ENCODE measurements around the gene LIN37. TPM values are rescaled to one million over a fixed set of nuclear protein-coding genes. Genes with fewer than 3 reads are reported as not detected.

LIN37 gene
- total RNA-seq, 1 experiment from 2014 or later, result 12.4 TPM

- DNase-seq, result peak; percentile 71
- intact Hi-C loops (cut with micrococcal nuclease; ENCODE audit: unreplicated experiment), result loop anchor here (2.0 kb wide), 1 partner anchor 161 kb away; no protein-coding TSS in a partner anchor
- H3K9me3 Mint-ChIP-seq (ENCODE audit: low read depth, unreplicated experiment), result no peaks in the 10 kb centered on the region
- CTCF ChIA-PET, result interaction anchor here (0.9 to 1.3 kb wide), 3 partner anchors 14 to 167 kb away, joined by 3 to 5 read pairs (median 4); no protein-coding TSS in a partner anchor
- H3K36me3 Mint-ChIP-seq (ENCODE audit: insufficient read depth, unreplicated experiment), result peaks cover 52% of the 10 kb centered on the region
- no peak for TF ChIP-seq CTCF (IDR thresholded peaks at IDR 0.05; ENCODE audit: unreplicated experiment)
- peaks cover 33% of the 10 kb centered on the region for H3K27me3 Mint-ChIP-seq (ENCODE audit: unreplicated experiment)
- peak overlapping the region; percentile 45 for H3K27ac Mint-ChIP-seq (ENCODE audit: unreplicated experiment)
- H3K4me1 Mint-ChIP-seq (ENCODE audit: low read depth, unreplicated experiment), result peaks cover 30% of the 10 kb centered on the region
- H3K4me3 Mint-ChIP-seq (ENCODE audit: low read depth, unreplicated experiment), result peak overlapping the region; percentile 77
- BruUV-seq (replicated peaks), result TSS peak; percentile 13
Observed at GRCh38 chr19:35715981-35716800, 32.2 kb upstream of the LIN37 start.

- CTCF ChIA-PET, result interaction anchor here (1.0 kb wide), 1 partner anchor 25 kb away, joined by 4 read pairs; no protein-coding TSS in a partner anchor
- TF ChIP-seq CTCF (IDR thresholded peaks at IDR 0.05; ENCODE audit: unreplicated experiment), result peak; percentile 97
- H3K36me3 Mint-ChIP-seq (ENCODE audit: insufficient read depth, unreplicated experiment), result peaks cover 60% of the 10 kb centered on the region
- H3K4me3 Mint-ChIP-seq (ENCODE audit: low read depth, unreplicated experiment), result peak overlapping the region; percentile 77
- DNase-seq, result peak; percentile 96
- BruUV-seq (replicated peaks), result no TSS peak
- peaks cover 30% of the 10 kb centered on the region for H3K4me1 Mint-ChIP-seq (ENCODE audit: low read depth, unreplicated experiment)
- intact Hi-C loops (cut with micrococcal nuclease; ENCODE audit: unreplicated experiment), result loop anchor here (1.0 to 2.0 kb wide), 3 partner anchors 23 to 162 kb away; no protein-coding TSS in a partner anchor
- H3K27me3 Mint-ChIP-seq (ENCODE audit: unreplicated experiment), result peaks cover 25% of the 10 kb centered on the region
- H3K9me3 Mint-ChIP-seq (ENCODE audit: low read depth, unreplicated experiment), result no peaks in the 10 kb centered on the region
- H3K27ac Mint-ChIP-seq (ENCODE audit: unreplicated experiment), result peak overlapping the region; percentile 45
Observed at GRCh38 chr19:35716801-35717664, 31.3 kb upstream of the LIN37 start.

- Mint-ChIP-seq H3K4me1 (ENCODE audit: low read depth, unreplicated experiment) (peaks cover 30% of the 10 kb centered on the region), H3K27me3 (ENCODE audit: unreplicated experiment) (peaks cover 20% of the 10 kb centered on the region), H3K9me3 (ENCODE audit: low read depth, unreplicated experiment) (no peaks in the 10 kb centered on the region), H3K36me3 (ENCODE audit: insufficient read depth, unreplicated experiment) (peaks cover 68% of the 10 kb centered on the region), H3K4me3 (ENCODE audit: low read depth, unreplicated experiment) (peak within 1 kb of the TSS; percentile 77), H3K27ac (ENCODE audit: unreplicated experiment) (peak within 1 kb of the TSS; percentile 47)
- peak; percentile 99 for DNase-seq
- intact Hi-C loops (cut with micrococcal nuclease; ENCODE audit: unreplicated experiment), result loop anchor here (1.0 to 2.0 kb wide), 3 partner anchors 24 to 163 kb away; no protein-coding TSS in a partner anchor
- TF ChIP-seq CTCF (IDR thresholded peaks at IDR 0.05; ENCODE audit: unreplicated experiment), result no peak
- BruUV-seq (replicated peaks), result no TSS peak
- CTCF ChIA-PET, result interaction anchor here (0.8 to 1.4 kb wide), 6 partner anchors 9 to 296 kb away, joined by 3 to 5 read pairs (median 4); partner anchors contain the start of gene ALKBH6
Observed at GRCh38 chr19:35717665-35718344, 30.6 kb upstream of the LIN37 start, which contains the start of gene KMT2B. Gene KMT2B, plus strand, starts transcription at chr19:35718003. Its CDS starts 16 bp downstream, at chr19:35718019.
